ENCODE data around the gene ZBED5. TPM values are rescaled to one million over a fixed set of nuclear protein-coding genes. Genes with fewer than 3 reads are reported as not detected.
A peak's percentile ranks its signal among the peaks of the same experiment; 100 is the strongest.

Gene ZBED5
- total and polyA plus RNA-seq, 9 of the 15 experiments (the other 6 are each of a cell fraction or from before 2014, with no cell fraction given), result 12.4 to 70.7 (median 26.8) TPM

GRCh38 chr11:10900681-10901415, 43.0 kb upstream of the ZBED5 start (continued):
- peak; percentile 60; the same call in 1 of the 2 replicates for TF ChIP-seq ZBTB40 (IDR thresholded peaks at IDR 0.05)
- TF ChIP-seq ZBTB40 (CRISPR knock-in tag; IDR thresholded peaks at IDR 0.05), result no peak
- TF ChIP-seq GABPB1 (CRISPR knock-in tag; IDR thresholded peaks at IDR 0.05), result no peak
- 0 out of 2 replicates have a peak, but pooled peaks have one; percentile 35 for TF ChIP-seq ZBTB5 (IDR thresholded peaks at IDR 0.05)
- TF ChIP-seq ZNF780A (CRISPR knock-in tag; IDR thresholded peaks at IDR 0.05), result no peak
- no peak for TF ChIP-seq ZNF740 (CRISPR knock-in tag; IDR thresholded peaks at IDR 0.05)
- TF ChIP-seq ZNF740 (tag; IDR thresholded peaks at IDR 0.05), result 0 out of 4 replicates have a peak, but pooled peaks of 1 of the 2 experiments have one; percentile 12
- TF ChIP-seq HMBOX1 (IDR thresholded peaks at IDR 0.05), result peak; percentile 81
- 0 out of 2 replicates have a peak, but pooled peaks have one; percentile 16 for TF ChIP-seq ETV1 (tag; conservative IDR thresholded peaks at IDR 0.05; ENCODE audit: low read depth)
- no peak for TF ChIP-seq ID3 (CRISPR knock-in tag; IDR thresholded peaks at IDR 0.05)
- TF ChIP-seq ID3 (tag; IDR thresholded peaks at IDR 0.05), result 0 out of 2 replicates have a peak, but pooled peaks have one; percentile 21
